HG02798 (cell line): ENCODE results near the gene PLAC8.
A peak's percentile ranks its signal among the peaks of the same experiment; 100 is the strongest.
"Not testable (repeated sequence)": the region's sequence is repeated elsewhere in the genome, so short reads cannot be mapped to it uniquely, and the experiment has no call there.

Experiments used
- ATAC-seq: cut with Tn5 transposase; IDR thresholded peaks from one replicate; pipeline ENCODE4 v1.9.1; 2021; ENCODE audit warnings: mild to moderate bottlenecking; ENCODE audit not compliant: unreplicated experiment, poor library complexity

PLAC8 gene

GRCh38 chr4:83074783-83075182, 39.7 kb downstream of the PLAC8 start:
- not testable (repeated sequence) for ATAC-seq

GRCh38 chr4:83074086-83074704, 40.3 kb downstream of the PLAC8 start:
- peak; percentile 92 for ATAC-seq

- ATAC-seq = no peak
These were observed 43.4 kb downstream of the PLAC8 start for GRCh38 chr4:83071116-83071515.

- ATAC-seq = no peak
These were observed 47.4 kb downstream of the PLAC8 start for GRCh38 chr4:83067058-83067639.

- ATAC-seq = no peak
These were observed 49.3 kb downstream of the PLAC8 start for GRCh38 chr4:83065266-83065665.

- no peak for ATAC-seq
These were observed 51.8 kb downstream of the PLAC8 start for GRCh38 chr4:83062739-83063138.

GRCh38 chr4:83054928-83055327, 59.6 kb downstream of the PLAC8 start:
- ATAC-seq = no peak

- not testable (repeated sequence) for ATAC-seq
These were observed 65.7 kb downstream of the PLAC8 start for GRCh38 chr4:83048781-83049180.

GRCh38 chr4:83046693-83047473, 67.6 kb downstream of the PLAC8 start:
- ATAC-seq = no peak

GRCh38 chr4:83043801-83044407, 70.6 kb downstream of the PLAC8 start:
- ATAC-seq = no peak

- not testable (repeated sequence) for ATAC-seq
These were observed 71.4 kb downstream of the PLAC8 start for GRCh38 chr4:83043157-83043556.

GRCh38 chr4:83040269-83040668, 74.3 kb downstream of the PLAC8 start:
- no peak for ATAC-seq
